Activated CD4-positive, alpha-beta memory T cell treated with anti-CD3 and anti-CD28 coated beads for 36 hours (primary cell): Measurements from ENCODE around the gene COPB1. TPM values are rescaled to one million over a fixed set of nuclear protein-coding genes. Genes with fewer than 3 reads are reported as not detected.

Experiments used
- CTCF ChIA-PET: fragments of 350-600 bp; sonication (Branson Sonifier 250); formaldehyde crosslinking; loops from one replicate; lab custom pipeline; 2021; ENCODE audit warnings: antibody characterized with exemption, inconsistent platforms; lab: Charles Lee
- POLR2A ChIA-PET: fragments of 350-600 bp; sonication (Branson Sonifier 250); formaldehyde crosslinking; loops from one replicate; lab custom pipeline; 2021; ENCODE audit warnings: antibody characterized with exemption; lab: Charles Lee
- DNase-seq: peaks from one replicate; pipeline ENCODE4 v3.0.0-alpha.2; 2020
- H3K27ac Mint-ChIP-seq: one replicate; pipeline ENCODE4 v1.8.0; 2021; ENCODE audit warnings: mixed read lengths
- H3K27me3 Mint-ChIP-seq: one replicate; pipeline ENCODE4 v1.8.0; 2021; ENCODE audit warnings: mixed read lengths
- H3K36me3 Mint-ChIP-seq: one replicate; pipeline ENCODE4 v1.8.0; 2021; ENCODE audit warnings: mixed read lengths
- H3K4me1 Mint-ChIP-seq: one replicate; pipeline ENCODE4 v1.8.0; 2021; ENCODE audit warnings: low read depth, mixed read lengths
- H3K4me3 Mint-ChIP-seq: one replicate; pipeline ENCODE4 v1.8.0; 2021; ENCODE audit warnings: mild to moderate bottlenecking, mixed read lengths
- H3K9me3 Mint-ChIP-seq: one replicate; pipeline ENCODE4 v1.8.0; 2021; ENCODE audit warnings: mixed read lengths
- intact Hi-C: fragments of 100-400 bp; cut with micrococcal nuclease; formaldehyde crosslinking; loops from one replicate; pipeline ENCODE4 v1.15.1; 2023
- total RNA-seq, 2 experiments: library from RNA; stranded (reverse); gene quantifications; one replicate each; pipeline ENCODE4 v1.2.3, GENCODE V29; 2021

The COPB1 gene, protein sequence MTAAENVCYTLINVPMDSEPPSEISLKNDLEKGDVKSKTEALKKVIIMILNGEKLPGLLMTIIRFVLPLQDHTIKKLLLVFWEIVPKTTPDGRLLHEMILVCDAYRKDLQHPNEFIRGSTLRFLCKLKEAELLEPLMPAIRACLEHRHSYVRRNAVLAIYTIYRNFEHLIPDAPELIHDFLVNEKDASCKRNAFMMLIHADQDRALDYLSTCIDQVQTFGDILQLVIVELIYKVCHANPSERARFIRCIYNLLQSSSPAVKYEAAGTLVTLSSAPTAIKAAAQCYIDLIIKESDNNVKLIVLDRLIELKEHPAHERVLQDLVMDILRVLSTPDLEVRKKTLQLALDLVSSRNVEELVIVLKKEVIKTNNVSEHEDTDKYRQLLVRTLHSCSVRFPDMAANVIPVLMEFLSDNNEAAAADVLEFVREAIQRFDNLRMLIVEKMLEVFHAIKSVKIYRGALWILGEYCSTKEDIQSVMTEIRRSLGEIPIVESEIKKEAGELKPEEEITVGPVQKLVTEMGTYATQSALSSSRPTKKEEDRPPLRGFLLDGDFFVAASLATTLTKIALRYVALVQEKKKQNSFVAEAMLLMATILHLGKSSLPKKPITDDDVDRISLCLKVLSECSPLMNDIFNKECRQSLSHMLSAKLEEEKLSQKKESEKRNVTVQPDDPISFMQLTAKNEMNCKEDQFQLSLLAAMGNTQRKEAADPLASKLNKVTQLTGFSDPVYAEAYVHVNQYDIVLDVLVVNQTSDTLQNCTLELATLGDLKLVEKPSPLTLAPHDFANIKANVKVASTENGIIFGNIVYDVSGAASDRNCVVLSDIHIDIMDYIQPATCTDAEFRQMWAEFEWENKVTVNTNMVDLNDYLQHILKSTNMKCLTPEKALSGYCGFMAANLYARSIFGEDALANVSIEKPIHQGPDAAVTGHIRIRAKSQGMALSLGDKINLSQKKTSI
- total RNA-seq, result 100 to 1,000 TPM; 107 to 108 TPM

DNA sequence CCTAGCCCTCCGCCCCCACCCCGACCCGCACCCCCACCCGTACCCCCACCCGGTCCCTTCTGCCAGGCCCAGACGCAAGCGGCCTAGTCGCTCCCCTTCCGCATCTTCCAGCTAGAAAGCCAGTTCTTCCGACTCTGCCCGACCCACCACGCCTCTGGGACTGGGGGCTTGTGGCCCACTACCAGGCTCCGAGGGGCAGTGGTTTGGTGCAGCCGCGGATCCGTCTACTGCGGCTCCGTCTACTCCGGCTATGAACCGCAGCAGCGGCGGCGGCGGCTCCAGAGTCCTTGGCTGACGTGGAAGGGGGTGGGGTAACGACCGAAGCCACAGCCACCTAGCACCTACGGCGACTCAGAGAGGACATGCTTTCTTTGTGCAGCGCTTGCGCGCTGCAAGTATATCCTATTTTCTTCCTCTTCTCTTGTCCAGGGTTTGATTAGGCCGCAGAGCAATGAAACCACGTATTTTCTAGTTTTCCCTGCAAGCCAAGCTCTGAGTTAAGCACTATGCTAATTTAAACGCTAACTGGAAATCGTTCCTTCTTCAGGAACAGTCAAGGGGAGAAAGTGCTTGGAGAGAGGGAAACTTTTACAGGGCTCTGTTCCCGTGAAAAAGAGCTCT is at the start of gene COPB1:
Gene COPB1, minus strand, starts transcription at position 252 of the 621 bp plus-strand sequence. CDS start 883 bp downstream, outside the sequence.
- POLR2A ChIA-PET, result interaction anchor here (0.7 to 4.8 kb wide), 8 partner anchors 9 to 270 kb away, joined by 3 to 24 read pairs (median 3); partner anchors contain the start of gene PSMA1

DNA sequence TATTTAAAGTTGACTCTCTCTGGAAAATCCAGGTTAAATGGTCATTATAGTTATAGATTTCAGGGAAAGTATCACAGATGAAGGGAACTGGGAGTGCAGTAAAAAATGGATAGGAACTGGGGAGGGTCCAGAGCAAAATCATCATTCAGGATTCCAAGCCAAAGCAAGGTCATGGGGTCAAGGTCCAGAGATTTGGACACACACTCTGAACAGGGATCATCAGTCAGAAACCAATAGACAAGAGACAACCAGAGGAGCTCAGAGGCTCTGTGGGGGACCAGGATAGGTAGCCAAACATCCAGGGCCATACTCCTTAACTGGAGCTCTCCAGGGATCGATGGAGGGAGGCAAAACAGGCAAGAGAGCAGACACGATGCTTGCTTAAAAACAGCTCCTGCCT is 47.8 kb upstream of the COPB1 start:
- CTCF ChIA-PET, result interaction anchor here (0.6 to 1.5 kb wide), 5 partner anchors 20 to 527 kb away, joined by 3 to 5 read pairs (median 3); no protein-coding TSS in a partner anchor
- Mint-ChIP-seq H3K27ac (no peak overlapping the region), H3K27me3 (no peaks in the 10 kb centered on the region), H3K36me3 (peaks cover 3% of the 10 kb centered on the region), H3K4me1 (peaks cover 31% of the 10 kb centered on the region), H3K9me3 (no peaks in the 10 kb centered on the region), H3K4me3 (no peak overlapping the region)
- intact Hi-C loops, result no loop called here
- POLR2A ChIA-PET, result interaction anchor here (0.5 to 3.0 kb wide), 2 partner anchors 25 to 97 kb away, joined by 3 to 13 read pairs; partner anchors contain the start of gene PDE3B
- no peak for DNase-seq

More for the DNA sequence above, at the start of gene COPB1:
- no peaks in the 10 kb centered on the region for H3K27me3 Mint-ChIP-seq
- H3K36me3 Mint-ChIP-seq, result peaks cover 31% of the 10 kb centered on the region
- peak within 1 kb of the TSS; percentile 96 for H3K4me3 Mint-ChIP-seq
- intact Hi-C loops, result loop anchor here (1.0 to 5.0 kb wide), 4 partner anchors 21 to 405 kb away; partner anchors contain the start of genes PSMA1 and RRAS2
- peak; percentile 96 for DNase-seq
- H3K4me1 Mint-ChIP-seq, result peaks cover 42% of the 10 kb centered on the region
- no peaks in the 10 kb centered on the region for H3K9me3 Mint-ChIP-seq
- CTCF ChIA-PET, result interaction anchor here (1.0 to 1.8 kb wide), 4 partner anchors 20 to 408 kb away, joined by 3 to 10 read pairs (median 6); no protein-coding TSS in a partner anchor
- H3K27ac Mint-ChIP-seq, result peak within 1 kb of the TSS; percentile 97

DNA sequence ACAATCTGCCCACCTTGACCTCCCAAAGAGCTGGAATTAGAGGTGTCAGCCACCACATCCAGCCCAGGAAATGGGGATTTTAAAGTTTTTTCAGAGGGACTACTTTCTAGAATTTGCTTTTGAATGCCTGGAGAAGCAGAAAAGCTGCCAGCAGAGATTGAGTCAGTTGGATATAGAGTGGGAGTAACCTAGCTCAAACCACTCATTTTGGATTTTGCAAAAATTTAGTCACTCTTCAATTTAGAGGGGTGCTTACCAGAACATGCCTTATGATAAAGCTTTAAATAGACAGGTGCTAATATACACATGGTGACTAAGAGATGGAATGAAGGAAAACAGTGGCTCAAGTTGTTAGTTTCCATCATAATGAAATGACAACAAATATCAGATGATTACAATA is 47.1 kb upstream of the COPB1 start:
- ChIA-PET CTCF (interaction anchor here (0.7 to 1.3 kb wide), 5 partner anchors 8 to 361 kb away, joined by 3 to 6 read pairs (median 3); no protein-coding TSS in a partner anchor), POLR2A (interaction anchor here (0.6 to 3.0 kb wide), 4 partner anchors 8 to 98 kb away, joined by 3 to 13 read pairs (median 5); partner anchors contain the start of gene PDE3B)
- Mint-ChIP-seq H3K4me1 (peaks cover 34% of the 10 kb centered on the region), H3K27ac (peak overlapping the region; percentile 62), H3K27me3 (no peaks in the 10 kb centered on the region), H3K36me3 (peaks cover 3% of the 10 kb centered on the region), H3K9me3 (no peaks in the 10 kb centered on the region), H3K4me3 (no peak overlapping the region)
- DNase-seq, result no peak
- intact Hi-C loops, result no loop called here

DNA sequence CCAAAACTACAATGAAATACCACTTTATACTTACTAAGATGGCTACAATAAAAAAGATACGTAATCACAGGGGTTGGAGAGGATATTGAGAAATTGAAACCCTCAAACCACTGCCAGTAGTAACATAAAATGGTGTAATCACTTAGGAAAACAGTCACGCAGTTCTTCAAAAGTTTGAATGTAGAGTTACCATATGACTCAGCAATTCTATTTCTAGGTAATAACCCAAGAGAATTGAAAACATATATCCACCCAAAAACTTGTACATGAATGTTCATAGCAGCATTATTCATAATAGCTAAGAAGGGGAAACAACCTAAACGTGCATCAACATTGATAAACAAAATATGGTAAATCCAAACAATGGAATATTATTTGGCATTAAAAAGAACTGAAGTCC is 45.0 kb upstream of the COPB1 start:
- Mint-ChIP-seq H3K27ac (peak overlapping the region; percentile 82), H3K9me3 (no peaks in the 10 kb centered on the region), H3K36me3 (peaks cover 3% of the 10 kb centered on the region), H3K4me3 (no peak overlapping the region), H3K4me1 (peaks cover 39% of the 10 kb centered on the region), H3K27me3 (no peaks in the 10 kb centered on the region)
- CTCF ChIA-PET, result interaction anchor here (1.1 to 2.6 kb wide), 6 partner anchors 9 to 364 kb away, joined by 3 to 10 read pairs (median 4); partner anchors contain the start of gene PDE3B
- intact Hi-C loops, result loop anchor here (1.0 kb wide), 6 partner anchors 11 to 347 kb away; partner anchors contain the start of gene PSMA1
- POLR2A ChIA-PET, result interaction anchor here (1.1 to 3.0 kb wide), 3 partner anchors 33 to 221 kb away, joined by 3 to 13 read pairs (median 4); partner anchors contain the start of gene PDE3B
- DNase-seq, result no peak

DNA sequence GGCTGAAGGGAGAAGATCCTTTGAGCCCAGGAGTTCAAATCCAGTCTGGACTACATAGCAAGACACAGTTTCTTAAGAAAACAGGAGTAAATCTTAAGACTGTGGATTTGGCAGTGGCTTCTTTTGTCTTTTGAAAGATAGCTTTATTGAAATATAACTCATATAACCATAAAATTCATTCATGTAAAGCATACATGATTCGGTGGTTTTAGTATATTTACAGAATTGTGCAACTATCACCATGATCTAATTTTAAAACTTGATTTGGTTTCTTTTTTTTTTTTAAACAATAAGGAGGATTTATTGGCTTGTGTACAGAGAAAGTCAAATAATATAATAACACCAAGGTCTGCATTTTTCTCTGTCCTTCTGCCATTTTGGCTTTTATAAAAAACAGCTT is 43.6 kb upstream of the COPB1 start:
- intact Hi-C loops, result no loop called here
- Mint-ChIP-seq H3K36me3 (peaks cover 3% of the 10 kb centered on the region), H3K4me1 (peaks cover 42% of the 10 kb centered on the region), H3K27ac (no peak overlapping the region), H3K9me3 (no peaks in the 10 kb centered on the region), H3K4me3 (no peak overlapping the region), H3K27me3 (no peaks in the 10 kb centered on the region)
- POLR2A ChIA-PET, result interaction anchor here (1.4 to 3.5 kb wide), 2 partner anchors 102 to 223 kb away, joined by 3 to 11 read pairs; no protein-coding TSS in a partner anchor
- no peak for DNase-seq
- CTCF ChIA-PET, result interaction anchor here (1.3 to 2.6 kb wide), 5 partner anchors 8 to 363 kb away, joined by 3 to 10 read pairs (median 4); partner anchors contain the start of gene PDE3B

DNA sequence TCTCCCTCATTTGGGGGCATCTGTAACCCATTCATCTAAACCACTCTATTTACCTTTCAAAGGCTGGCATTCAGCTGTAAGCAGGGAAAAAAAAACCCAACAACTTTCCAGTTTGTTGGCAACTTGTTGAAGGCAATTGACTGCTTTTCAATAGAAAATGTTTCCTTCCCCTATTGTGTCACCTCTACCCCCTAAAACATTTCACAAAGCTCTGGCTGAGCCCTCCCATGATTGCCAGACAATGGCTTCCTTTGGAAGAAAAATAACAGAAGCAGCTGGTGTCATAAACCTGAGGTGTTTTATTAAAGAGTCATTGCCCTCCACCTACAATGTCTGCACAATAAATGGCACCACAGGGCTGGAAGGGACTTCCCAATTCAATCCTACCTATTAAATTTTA is 42.7 kb upstream of the COPB1 start:
- H3K36me3 Mint-ChIP-seq, result peaks cover 3% of the 10 kb centered on the region
- no peaks in the 10 kb centered on the region for H3K9me3 Mint-ChIP-seq
- CTCF ChIA-PET, result interaction anchor here (0.7 to 6.9 kb wide), 4 partner anchors 103 to 365 kb away, joined by 3 to 61 read pairs (median 4); partner anchors contain the start of gene CYP2R1
- DNase-seq, result no peak
- intact Hi-C loops, result no loop called here
- no peak overlapping the region for H3K4me3 Mint-ChIP-seq
- H3K27me3 Mint-ChIP-seq, result no peaks in the 10 kb centered on the region
- no peak overlapping the region for H3K27ac Mint-ChIP-seq
- peaks cover 45% of the 10 kb centered on the region for H3K4me1 Mint-ChIP-seq
- POLR2A ChIA-PET, result interaction anchor here (3.5 kb wide), 1 partner anchor 103 kb away, joined by 11 read pairs; no protein-coding TSS in a partner anchor

DNA sequence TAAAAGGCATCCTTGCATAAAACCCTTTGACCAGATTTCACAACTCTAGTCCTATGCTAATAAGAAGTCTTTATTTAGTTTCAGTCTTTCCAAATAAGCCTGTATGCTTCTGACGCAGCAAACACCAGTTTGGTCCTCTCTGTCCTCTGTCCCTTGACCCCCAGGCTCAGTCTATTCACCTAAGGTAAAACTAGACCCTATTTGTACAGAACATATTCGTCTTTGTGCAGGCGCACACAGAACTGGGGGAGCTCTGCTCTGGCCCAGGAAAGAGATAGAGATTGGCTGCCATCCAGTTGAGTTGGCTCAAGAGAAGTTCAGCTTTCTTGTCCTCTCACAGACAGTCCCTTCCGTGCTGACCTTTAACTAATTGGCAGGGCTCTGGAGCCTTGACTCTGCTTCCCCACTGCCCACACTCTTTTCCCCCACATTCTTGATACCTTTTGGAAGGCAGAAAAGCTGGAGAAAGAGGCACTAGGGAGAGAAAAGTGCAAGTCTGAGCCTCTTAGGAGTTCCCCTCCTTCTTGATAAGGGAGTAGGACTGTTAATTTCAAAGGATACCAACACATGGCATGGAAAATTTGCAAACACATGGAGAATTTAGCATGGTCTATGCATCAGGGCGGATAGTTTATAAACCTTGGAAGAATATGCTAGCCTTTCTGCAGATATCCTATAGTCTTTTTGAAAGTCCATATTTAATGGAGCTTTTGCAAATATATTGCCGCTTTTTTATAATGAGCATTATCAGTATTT is 41.8 kb upstream of the COPB1 start:
- Mint-ChIP-seq H3K36me3 (peaks cover 3% of the 10 kb centered on the region), H3K4me1 (peaks cover 43% of the 10 kb centered on the region), H3K27ac (no peak overlapping the region), H3K27me3 (no peaks in the 10 kb centered on the region), H3K9me3 (no peaks in the 10 kb centered on the region), H3K4me3 (no peak overlapping the region)
- CTCF ChIA-PET, result interaction anchor here (0.6 to 6.9 kb wide), 4 partner anchors 104 to 366 kb away, joined by 3 to 61 read pairs (median 4); partner anchors contain the start of gene CYP2R1
- DNase-seq, result no peak
- POLR2A ChIA-PET, result interaction anchor here (0.9 to 3.5 kb wide), 3 partner anchors 11 to 104 kb away, joined by 3 to 11 read pairs (median 3); no protein-coding TSS in a partner anchor
- intact Hi-C loops, result no loop called here

DNA sequence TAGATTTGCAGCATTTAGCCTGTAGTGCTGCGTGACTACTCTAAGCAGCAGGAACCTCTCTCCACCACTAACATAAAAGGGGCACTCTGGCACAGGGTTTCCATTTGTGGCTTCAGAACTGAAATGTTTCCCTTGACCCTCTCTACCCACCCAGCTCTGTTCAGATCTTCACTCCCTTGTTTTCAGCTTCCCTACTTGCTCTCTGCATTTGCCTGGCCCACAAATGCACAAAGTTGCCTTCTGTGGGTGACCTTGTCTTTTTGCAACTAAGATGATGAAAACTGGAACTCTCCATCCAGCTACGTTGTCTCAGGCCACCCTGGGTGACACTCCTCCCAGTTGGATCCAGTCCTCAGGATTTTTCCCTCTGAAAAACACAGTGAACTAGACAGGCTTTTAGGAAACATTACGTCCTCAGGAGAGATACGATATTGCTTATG is 40.4 kb upstream of the COPB1 start:
- ChIA-PET CTCF (interaction anchor here (1.5 to 6.9 kb wide), 2 partner anchors 20 to 367 kb away, joined by 3 to 61 read pairs; partner anchors contain the start of gene PSMA1), POLR2A (no interaction called here)
- peaks cover 3% of the 10 kb centered on the region for H3K36me3 Mint-ChIP-seq
- DNase-seq, result no peak
- H3K4me3 Mint-ChIP-seq, result no peak overlapping the region
- no peaks in the 10 kb centered on the region for H3K9me3 Mint-ChIP-seq
- intact Hi-C loops, result no loop called here
- H3K27me3 Mint-ChIP-seq, result no peaks in the 10 kb centered on the region
- no peak overlapping the region for H3K27ac Mint-ChIP-seq
- peaks cover 31% of the 10 kb centered on the region for H3K4me1 Mint-ChIP-seq

DNA sequence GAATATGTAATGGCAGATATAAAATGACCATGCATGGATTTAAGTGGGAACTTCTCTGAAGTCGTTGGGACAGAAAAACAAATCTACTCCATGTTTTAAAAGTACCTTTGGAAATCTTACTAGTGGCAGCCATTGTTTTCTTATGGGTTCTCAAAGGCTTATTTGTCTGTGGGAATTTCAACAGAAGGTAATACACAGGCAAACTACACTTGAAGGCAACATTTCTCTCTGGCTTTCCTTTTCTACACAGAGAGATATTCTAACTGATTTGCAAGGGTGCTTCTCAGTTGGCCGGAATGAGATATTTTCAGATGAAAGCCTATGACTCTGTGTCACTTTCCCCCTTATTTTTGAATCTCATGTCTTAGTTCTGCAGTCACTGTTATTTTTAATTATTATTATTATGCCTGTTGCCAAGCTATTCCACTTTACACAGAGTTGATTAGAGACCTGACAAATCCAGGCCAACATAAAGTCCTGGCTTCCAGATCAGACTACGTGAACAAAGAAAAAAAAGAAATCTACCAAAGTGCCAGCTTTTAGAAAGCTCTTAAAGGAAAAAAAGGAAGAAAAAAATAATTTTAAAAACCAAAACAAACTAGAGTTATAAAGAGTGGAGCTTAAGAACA is 39.4 kb upstream of the COPB1 start:
- H3K36me3 Mint-ChIP-seq, result peaks cover 1% of the 10 kb centered on the region
- POLR2A ChIA-PET, result no interaction called here
- intact Hi-C loops, result no loop called here
- no peak overlapping the region for H3K27ac Mint-ChIP-seq
- CTCF ChIA-PET, result interaction anchor here (1.5 to 6.9 kb wide), 2 partner anchors 19 to 368 kb away, joined by 3 to 61 read pairs; partner anchors contain the start of gene PSMA1
- H3K9me3 Mint-ChIP-seq, result no peaks in the 10 kb centered on the region
- H3K4me1 Mint-ChIP-seq, result peaks cover 24% of the 10 kb centered on the region
- H3K27me3 Mint-ChIP-seq, result no peaks in the 10 kb centered on the region
- DNase-seq, result no peak
- H3K4me3 Mint-ChIP-seq, result no peak overlapping the region
